ENCODE measurements around the gene KCNJ2.

KCNJ2 gene

DNA sequence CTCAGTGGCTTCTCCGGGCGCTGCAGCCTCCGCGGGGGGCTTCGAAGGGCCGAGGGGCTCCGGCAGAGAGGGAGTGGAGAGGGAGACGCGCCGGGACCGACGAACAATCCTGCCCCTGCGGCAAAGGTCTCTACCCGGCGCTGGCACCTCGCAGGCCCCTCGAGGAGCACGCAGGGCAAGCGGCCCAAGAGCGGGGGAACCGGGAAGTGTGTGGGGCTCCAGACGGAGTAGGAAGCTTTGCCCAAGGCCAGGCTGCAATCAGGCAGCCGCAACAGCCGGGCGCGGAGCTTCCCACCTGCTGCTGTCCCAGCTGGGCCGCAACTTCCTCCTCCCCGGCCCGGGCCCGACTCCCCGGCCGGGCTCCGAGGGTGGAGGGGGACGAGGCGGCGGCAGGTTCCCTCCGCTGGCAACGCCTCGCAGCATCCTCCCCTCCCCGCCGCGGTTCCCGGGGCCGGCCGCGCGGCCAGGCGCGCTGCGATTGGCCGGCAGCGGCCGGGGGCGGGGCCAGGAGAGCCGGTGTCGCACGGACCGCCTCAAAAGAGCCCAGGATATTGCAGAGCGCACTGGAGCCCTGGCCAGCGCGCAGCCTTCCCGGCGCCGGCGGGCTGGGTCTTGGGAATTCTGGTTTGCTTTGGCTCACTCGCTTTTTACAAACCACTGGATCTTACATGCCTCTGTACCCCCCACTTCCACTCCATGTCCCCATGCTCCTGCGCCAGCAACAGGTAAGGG, at the start of gene KCNJ2:
Gene KCNJ2, plus strand, starts transcription at position 556 of the 732 bp plus-strand sequence. CDS start 5,508 bp downstream, outside the sequence.
- DNase-seq: no peak

GRCh38 chr17:70119545-70119944, 49.8 kb upstream of the KCNJ2 start:
- DNase-seq: no peak

GRCh38 chr17:70119983-70120382, 49.3 kb upstream of the KCNJ2 start:
- DNase-seq: no peak

DNA sequence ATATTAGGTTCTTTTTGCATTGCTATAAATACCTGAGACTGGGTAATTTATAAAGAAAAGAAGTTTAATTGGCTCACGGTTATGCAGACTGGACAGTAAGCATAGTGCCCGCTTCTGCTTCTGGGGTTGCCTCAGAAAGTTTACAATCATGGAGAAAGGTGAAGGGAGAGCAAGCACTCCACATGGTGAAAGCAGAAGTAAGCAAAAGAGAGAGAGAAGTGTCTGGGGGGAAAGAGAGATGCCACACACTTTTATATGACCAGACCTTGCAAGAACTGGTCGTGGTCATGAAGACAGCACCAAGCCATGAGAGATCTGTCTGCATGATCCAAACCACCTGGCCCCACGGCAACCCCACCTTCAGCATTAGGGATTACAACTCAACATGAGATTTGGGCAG, 48.9 kb upstream of the KCNJ2 start:
- DNase-seq: no peak

- no peak for DNase-seq
Measured at GRCh38 chr17:70121126-70121525, 48.2 kb upstream of the KCNJ2 start.

DNA sequence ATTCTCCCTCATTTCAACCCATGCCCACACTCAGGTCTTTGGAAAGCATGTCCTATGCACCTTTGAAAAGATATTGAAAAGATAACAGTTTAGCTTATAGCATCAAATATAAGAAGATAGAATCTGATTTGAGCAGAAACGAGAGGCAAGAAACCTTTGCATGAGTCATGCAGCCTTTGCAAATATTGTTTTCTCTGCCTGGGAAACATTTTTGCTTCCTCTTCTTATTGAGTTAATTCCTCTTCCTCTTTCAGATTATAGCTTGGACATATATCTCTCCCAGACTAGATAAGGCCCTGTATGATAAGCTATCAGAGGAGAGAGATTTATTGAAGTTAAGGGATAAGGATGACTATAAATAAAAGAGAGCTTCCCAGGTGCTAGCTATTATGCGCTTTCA, 46.1 kb upstream of the KCNJ2 start:
- DNase-seq: no peak

- DNase-seq: no peak
Measured at GRCh38 chr17:70124723-70125122, 44.6 kb upstream of the KCNJ2 start.

- DNase-seq: no peak
Measured at GRCh38 chr17:70127221-70127873, 42.0 kb upstream of the KCNJ2 start.

DNA sequence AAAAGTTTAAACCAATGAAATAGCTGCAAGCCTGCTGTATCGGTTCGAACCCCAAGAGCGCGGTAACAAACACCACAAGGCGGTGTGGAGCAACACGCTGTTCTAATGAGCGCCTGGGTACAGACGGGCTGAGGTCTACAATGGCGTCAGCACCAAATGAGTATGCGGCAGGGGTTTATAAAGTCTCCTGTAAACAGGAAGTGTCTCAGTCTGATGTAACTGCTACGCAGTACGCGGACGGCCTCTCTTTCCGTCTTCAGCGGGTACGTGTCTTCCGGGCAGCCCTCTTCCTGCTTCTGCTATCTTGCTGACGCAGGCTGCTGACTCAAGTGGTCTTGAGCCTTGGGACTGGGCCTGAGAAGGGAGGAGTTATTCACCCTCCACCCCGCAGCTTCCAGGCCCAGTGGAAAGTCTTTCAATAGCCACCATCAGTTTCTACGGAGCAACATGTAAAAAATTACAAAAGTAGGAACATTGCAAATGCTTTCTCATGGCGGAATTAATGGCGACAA, 40.5 kb upstream of the KCNJ2 start:
- no peak for DNase-seq

DNA sequence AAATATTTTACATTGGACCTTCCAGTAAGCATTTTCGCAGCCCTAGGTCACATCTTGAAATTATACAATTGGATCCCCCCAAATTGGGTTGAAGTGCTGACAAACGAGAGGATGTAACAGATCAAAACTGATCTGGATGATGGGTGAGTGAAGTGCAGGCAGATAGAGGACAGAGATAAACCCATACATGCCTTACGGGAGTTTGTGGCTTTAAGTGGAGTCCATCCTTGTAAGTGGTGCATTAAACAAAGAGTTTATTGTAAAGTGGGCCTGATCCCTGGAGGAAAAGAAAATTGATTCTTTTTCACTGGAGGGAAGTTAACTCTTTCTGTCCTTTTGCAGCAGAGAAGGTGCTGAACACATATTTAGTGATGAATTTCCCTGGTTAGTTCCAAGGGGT, 39.0 kb upstream of the KCNJ2 start:
- no peak for DNase-seq

DNA sequence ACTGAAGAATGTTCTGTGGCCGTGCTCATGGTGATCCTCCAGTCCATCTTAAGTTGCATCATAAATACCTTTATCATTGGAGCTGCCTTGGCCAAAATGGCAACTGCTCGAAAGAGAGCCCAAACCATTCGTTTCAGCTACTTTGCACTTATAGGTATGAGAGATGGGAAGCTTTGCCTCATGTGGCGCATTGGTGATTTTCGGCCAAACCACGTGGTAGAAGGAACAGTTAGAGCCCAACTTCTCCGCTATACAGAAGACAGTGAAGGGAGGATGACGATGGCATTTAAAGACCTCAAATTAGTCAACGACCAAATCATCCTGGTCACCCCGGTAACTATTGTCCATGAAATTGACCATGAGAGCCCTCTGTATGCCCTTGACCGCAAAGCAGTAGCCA, 36.8 kb upstream of the KCNJ2 start:
- DNase-seq: no peak

DNA sequence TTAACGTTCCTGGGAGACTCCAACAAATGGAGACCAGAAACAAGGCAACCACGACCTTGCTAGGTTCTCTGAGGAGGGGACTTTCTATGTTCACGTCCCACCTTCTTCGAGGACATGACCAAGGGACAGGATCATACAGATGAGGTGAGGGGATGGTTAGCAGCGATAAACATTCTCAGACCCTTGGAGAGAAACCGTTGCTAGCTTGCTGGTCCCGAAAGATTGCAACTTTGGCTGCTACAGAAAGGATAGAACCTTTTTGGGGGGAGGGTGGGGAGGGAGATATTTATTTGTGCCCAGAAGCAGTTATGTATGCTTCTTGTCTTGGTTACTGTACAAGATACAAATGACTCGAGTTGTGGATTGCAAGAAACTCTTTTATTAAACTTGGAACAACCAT, 35.3 kb upstream of the KCNJ2 start:
- DNase-seq: no peak

GRCh38 chr17:70134777-70135176, 34.6 kb upstream of the KCNJ2 start:
- DNase-seq: no peak

DNA sequence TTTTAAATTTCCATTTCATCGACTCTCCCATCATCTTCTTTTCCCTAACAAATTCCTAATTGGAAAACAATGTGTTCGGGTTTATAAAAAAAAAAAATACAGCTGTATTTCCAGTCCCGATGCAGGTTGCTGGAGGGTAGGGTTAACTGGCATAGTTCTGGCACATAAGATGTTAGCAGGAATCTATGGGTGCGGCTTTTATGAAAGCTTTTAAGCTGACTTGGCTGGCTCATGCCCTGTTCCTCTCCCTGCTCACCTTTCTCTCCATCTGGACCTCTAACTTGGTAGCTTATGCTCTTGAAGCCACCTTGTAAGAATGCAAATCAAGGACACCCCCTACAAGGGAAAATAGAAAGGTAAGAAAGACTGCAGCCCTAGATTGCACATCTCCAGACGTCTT, 33.2 kb upstream of the KCNJ2 start:
- no peak for DNase-seq

DNA sequence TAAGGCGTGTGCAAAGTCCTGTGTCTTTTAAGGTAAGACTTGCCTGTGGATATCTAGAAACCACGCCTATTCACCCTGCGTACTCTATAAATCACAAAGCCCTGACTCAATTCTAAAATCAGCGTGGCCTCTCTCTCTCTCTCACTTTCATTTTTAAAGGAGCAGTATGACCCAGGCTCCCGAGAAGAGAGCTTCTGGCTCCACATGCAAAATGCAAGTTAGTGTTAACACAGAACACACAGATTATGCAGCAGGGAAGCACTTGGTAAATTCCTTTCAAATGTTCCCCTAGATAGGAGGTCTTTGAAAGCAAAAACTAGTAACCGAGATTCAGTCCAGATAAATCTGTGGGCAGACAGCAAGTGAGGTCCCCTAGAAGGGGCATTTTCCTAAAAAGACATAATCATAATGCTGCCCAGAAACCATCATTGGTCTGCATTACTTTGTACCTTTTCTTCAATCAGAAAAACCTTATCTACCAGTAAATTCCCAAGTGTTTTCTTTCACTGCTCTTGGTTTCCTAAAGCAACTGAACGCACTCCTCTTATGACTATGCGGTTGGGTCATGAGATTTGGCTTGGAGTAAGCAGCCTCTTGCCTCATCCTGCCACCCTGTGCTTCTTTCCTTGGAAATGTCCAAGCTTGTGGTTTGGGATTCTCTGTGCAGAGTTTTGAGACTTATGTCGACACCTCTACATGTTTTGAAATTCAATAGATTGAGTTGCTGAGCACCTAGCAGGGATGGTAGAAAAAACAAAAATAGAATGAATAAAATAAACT, 31.7 kb upstream of the KCNJ2 start:
- DNase-seq: no peak

DNA sequence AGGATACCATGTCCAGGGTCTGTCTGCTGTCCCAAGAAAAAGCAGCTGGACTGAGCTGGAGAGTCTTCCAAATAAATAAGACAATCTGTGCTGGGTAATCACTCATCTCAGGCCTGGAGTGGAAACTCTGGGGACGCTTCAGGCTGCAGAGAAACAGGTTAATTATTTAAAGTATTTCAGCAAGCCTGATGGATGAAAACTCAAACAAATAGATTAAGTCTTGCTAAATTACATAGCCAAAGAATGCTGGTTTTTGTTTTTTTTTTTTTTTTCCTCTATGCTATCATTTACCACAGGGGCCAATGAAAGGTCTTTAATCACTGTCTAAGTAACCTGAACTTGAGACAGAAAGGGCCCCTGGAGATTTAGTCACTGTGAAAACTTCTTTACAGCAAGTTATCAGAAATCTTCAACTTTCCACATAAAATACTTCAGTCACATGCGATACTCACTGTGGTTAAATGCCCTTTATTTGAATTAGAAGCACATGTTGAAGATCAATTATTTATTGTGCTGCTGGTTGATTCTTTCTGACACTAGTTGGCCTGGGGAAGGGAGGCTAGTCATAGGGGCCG, 31.0 kb upstream of the KCNJ2 start:
- DNase-seq: no peak

DNA sequence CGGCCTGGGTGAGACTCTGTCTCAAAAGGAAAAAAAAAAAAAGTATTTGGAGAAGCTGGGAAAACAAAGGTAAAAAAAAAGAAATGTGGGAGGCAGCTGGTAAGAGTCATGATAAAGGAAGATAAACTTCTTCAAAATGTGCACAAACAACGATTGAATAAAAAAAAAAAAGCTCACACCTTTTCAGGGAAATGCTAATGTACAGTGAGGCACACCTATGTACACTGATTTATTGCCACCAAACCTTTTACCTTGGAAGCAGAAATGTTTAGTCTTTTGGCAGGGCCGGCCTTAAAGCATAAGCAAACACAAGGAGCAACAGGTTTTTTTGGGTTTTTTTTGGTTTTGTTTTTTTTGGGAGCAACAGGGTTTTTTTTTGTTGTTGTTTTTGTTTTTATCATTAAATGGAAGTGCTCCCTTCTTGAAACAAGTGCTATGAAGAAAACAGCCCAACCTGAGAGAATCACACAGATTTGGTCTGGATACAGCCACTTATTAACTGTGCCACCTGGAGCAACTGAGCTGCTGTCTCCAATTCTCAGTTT, 29.8 kb upstream of the KCNJ2 start:
- DNase-seq: no peak

GRCh38 chr17:70144260-70144846, 25.0 kb upstream of the KCNJ2 start:
- DNase-seq: no peak

- no peak for DNase-seq
Measured at GRCh38 chr17:70153210-70153609, 16.1 kb upstream of the KCNJ2 start.

DNA sequence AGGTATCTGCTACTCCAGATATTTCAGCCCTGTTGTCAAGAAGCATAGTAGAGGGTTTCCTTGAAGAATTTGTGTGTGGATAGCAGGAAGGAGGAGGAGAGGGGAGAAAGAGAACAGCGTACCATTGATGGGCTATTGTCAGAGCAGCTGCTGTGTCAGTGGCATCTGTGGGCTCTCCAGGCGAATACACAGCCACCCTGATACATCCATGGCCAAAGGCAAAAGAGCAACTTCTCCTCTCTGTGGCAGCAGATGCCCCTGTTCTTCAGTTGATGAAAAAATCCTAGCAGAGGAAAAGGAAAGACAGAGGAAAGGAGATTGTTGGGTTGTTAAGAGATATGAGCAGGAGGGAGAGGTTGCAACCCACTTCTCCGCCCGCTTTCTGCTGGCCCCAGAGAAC, 12.2 kb upstream of the KCNJ2 start:
- no peak for DNase-seq

GRCh38 chr17:70158180-70158579, 11.2 kb upstream of the KCNJ2 start:
- no peak for DNase-seq

DNA sequence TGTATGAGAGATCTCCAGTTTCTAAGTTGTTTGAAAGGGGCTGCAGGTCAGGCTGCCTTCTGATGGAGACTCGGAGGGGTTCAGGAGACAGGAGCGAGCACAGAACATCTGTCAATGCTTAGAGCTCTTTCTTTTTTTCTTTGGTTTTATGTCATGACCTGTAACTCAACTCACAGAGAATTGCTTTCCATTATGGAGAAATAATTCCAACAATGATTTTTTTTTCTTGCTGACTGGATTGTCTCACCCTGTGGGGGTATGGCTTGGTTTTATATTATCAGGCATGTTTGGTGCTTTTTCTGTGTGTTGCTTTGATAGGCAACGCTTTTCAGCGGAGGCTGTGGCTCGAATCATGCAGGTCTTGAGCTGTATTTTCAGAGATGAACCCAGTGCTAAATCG, 10.7 kb upstream of the KCNJ2 start:
- no peak for DNase-seq

GRCh38 chr17:70159980-70160379, 9.4 kb upstream of the KCNJ2 start:
- no peak for DNase-seq

Data from NK-92 treated with Interleukin-12 subunit alpha and Interleukin-12 subunit beta, amount 100 ng/mL, for 24 hours (cell line).